Measurements from ENCODE around the gene CIITA. TPM values are rescaled to one million over a fixed set of nuclear protein-coding genes. Genes with fewer than 3 reads are reported as not detected.

Gene CIITA
- total and polyA plus RNA-seq, 9 of the 15 experiments (the other 6 are each of a cell fraction or from before 2014, with no cell fraction given) = 0.01 to 0.20 (median 0.11) TPM; not detected in 4

DNA sequence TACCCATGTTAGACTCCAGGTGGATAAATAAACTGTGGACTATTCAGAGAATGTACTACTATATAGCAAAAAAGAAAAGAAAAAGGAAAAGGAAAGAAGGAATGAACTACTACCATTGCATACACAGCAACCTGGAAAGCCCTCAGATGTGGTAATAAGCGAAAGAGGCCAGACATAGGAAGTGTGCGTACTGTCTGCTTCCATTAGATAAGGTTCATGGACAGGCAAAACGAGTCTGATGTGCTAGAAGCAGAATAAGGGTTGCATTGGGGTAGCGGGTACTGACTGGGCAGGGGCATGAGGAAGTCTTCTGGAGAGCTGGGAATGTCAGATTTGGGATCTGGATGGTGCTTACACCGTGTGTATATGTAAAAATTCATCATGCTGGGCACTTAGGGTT, 89.1 kb downstream of the CIITA start (continued):
- TF ChIP-seq, protein P1, sequence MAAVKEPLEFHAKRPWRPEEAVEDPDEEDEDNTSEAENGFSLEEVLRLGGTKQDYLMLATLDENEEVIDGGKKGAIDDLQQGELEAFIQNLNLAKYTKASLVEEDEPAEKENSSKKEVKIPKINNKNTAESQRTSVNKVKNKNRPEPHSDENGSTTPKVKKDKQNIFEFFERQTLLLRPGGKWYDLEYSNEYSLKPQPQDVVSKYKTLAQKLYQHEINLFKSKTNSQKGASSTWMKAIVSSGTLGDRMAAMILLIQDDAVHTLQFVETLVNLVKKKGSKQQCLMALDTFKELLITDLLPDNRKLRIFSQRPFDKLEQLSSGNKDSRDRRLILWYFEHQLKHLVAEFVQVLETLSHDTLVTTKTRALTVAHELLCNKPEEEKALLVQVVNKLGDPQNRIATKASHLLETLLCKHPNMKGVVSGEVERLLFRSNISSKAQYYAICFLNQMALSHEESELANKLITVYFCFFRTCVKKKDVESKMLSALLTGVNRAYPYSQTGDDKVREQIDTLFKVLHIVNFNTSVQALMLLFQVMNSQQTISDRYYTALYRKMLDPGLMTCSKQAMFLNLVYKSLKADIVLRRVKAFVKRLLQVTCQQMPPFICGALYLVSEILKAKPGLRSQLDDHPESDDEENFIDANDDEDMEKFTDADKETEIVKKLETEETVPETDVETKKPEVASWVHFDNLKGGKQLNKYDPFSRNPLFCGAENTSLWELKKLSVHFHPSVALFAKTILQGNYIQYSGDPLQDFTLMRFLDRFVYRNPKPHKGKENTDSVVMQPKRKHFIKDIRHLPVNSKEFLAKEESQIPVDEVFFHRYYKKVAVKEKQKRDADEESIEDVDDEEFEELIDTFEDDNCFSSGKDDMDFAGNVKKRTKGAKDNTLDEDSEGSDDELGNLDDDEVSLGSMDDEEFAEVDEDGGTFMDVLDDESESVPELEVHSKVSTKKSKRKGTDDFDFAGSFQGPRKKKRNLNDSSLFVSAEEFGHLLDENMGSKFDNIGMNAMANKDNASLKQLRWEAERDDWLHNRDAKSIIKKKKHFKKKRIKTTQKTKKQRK (IDR thresholded peaks at IDR 0.05; ENCODE audit: borderline replicate concordance, low read depth, low read length) = no peak
- TF ChIP-seq MTA2 (IDR thresholded peaks at IDR 0.05; ENCODE audit: low read depth) (peak; percentile 78), ZNF77 (CRISPR knock-in tag; IDR thresholded peaks at IDR 0.05) (no peak), ZNF561 (CRISPR knock-in tag; conservative IDR thresholded peaks at IDR 0.05) (no peak), PPARD (CRISPR knock-in tag; IDR thresholded peaks at IDR 0.05) (no peak), ESRRA (IDR thresholded peaks at IDR 0.05; ENCODE audit: borderline replicate concordance, low read depth) (no peak), CHCHD3 (CRISPR knock-in tag; IDR thresholded peaks at IDR 0.05) (no peak), E2F3 (CRISPR knock-in tag; IDR thresholded peaks at IDR 0.05) (no peak), ETV1 (tag; conservative IDR thresholded peaks at IDR 0.05; ENCODE audit: low read depth) (peak; percentile 82)
- TF ChIP-seq, protein P2, sequence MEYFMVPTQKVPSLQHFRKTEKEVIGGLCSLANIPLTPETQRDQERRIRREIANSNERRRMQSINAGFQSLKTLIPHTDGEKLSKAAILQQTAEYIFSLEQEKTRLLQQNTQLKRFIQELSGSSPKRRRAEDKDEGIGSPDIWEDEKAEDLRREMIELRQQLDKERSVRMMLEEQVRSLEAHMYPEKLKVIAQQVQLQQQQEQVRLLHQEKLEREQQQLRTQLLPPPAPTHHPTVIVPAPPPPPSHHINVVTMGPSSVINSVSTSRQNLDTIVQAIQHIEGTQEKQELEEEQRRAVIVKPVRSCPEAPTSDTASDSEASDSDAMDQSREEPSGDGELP (CRISPR knock-in tag; IDR thresholded peaks at IDR 0.05; ENCODE audit: borderline replicate concordance) = no peak
- TF ChIP-seq, protein P3, sequence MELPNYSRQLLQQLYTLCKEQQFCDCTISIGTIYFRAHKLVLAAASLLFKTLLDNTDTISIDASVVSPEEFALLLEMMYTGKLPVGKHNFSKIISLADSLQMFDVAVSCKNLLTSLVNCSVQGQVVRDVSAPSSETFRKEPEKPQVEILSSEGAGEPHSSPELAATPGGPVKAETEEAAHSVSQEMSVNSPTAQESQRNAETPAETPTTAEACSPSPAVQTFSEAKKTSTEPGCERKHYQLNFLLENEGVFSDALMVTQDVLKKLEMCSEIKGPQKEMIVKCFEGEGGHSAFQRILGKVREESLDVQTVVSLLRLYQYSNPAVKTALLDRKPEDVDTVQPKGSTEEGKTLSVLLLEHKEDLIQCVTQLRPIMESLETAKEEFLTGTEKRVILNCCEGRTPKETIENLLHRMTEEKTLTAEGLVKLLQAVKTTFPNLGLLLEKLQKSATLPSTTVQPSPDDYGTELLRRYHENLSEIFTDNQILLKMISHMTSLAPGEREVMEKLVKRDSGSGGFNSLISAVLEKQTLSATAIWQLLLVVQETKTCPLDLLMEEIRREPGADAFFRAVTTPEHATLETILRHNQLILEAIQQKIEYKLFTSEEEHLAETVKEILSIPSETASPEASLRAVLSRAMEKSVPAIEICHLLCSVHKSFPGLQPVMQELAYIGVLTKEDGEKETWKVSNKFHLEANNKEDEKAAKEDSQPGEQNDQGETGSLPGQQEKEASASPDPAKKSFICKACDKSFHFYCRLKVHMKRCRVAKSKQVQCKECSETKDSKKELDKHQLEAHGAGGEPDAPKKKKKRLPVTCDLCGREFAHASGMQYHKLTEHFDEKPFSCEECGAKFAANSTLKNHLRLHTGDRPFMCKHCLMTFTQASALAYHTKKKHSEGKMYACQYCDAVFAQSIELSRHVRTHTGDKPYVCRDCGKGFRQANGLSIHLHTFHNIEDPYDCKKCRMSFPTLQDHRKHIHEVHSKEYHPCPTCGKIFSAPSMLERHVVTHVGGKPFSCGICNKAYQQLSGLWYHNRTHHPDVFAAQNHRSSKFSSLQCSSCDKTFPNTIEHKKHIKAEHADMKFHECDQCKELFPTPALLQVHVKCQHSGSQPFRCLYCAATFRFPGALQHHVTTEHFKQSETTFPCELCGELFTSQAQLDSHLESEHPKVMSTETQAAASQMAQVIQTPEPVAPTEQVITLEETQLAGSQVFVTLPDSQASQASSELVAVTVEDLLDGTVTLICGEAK (IDR thresholded peaks at IDR 0.05) = no peak
- TF ChIP-seq, protein P3 (CRISPR knock-in tag; IDR thresholded peaks at IDR 0.05) = no peak
- TF ChIP-seq, protein P4, sequence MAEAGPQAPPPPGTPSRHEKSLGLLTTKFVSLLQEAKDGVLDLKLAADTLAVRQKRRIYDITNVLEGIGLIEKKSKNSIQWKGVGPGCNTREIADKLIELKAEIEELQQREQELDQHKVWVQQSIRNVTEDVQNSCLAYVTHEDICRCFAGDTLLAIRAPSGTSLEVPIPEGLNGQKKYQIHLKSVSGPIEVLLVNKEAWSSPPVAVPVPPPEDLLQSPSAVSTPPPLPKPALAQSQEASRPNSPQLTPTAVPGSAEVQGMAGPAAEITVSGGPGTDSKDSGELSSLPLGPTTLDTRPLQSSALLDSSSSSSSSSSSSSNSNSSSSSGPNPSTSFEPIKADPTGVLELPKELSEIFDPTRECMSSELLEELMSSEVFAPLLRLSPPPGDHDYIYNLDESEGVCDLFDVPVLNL (CRISPR knock-in tag; IDR thresholded peaks at IDR 0.05; ENCODE audit: low read depth) = no peak
